ENCODE data around the gene PEPD. TPM values are rescaled to one million over a fixed set of nuclear protein-coding genes. Genes with fewer than 3 reads are reported as not detected.

PEPD gene
- total and polyA plus RNA-seq, 2 donors (not counting 3 experiments of a cell fraction or from before 2014, with no cell fraction given) = 73.7 to 126 TPM

DNA sequence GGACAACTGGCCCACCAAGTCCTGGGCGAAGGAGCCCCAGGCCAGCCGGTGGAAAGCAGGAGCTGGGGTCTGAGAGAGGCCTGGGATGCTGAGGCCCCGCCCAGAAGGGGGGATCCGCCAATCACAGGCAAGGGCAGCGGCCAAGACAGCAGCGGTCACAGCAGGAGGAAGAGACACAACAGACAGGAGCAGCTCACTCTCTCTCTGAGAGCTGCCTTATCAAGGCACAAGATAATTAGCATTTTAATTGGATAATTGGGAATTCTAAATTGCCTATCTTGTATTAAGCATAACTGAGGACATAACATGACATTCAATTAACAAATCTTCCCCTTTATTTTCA, 101.8 kb downstream of the PEPD start:
- Histone ChIP-seq H4K20me1 (replicated peaks; ENCODE audit: control insufficient read depth, extremely low read depth, insufficient read depth, low read length) (no peaks in the 10 kb centered on the region), H3K9ac (replicated peaks; ENCODE audit: extremely low read depth, insufficient read depth, low read length) (no peak overlapping the region), H3K9me3 (replicated peaks; ENCODE audit: control insufficient read depth, insufficient read depth, low read length) (no peaks in the 10 kb centered on the region), H3K9me1 (replicated peaks; ENCODE audit: control insufficient read depth, extremely low read depth, insufficient read depth, low read length) (no peaks in the 10 kb centered on the region), H3K27ac (ENCODE audit: insufficient read depth, low read depth, low read length) (no peak overlapping the region), H3K4me2 (ENCODE audit: insufficient read depth, low read length) (no peak overlapping the region), H3K79me2 (ENCODE audit: control insufficient read depth, insufficient read depth, low read length) (no peaks in the 10 kb centered on the region), H2AFZ (ENCODE audit: low read depth, low read length) (no peak overlapping the region), H3K27me3 (ENCODE audit: control insufficient read depth in 2 of 2, insufficient read depth in 2 of 2, low read length in 2 of 2) (no peaks in the 10 kb centered on the region), H3K4me3 (replicated peaks in 1 of 3; ENCODE audit: insufficient read depth in 1 of 3, low read depth in 1 of 3, low read length in 3 of 3) (no peak overlapping the region), H3K4me1 (ENCODE audit: control insufficient read depth, extremely low read depth, insufficient read depth, low read length) (no peaks in the 10 kb centered on the region), H3K36me3 (ENCODE audit: control insufficient read depth in 2 of 2, extremely low read depth in 1 of 2, insufficient read depth in 2 of 2, low read length in 2 of 2) (no peaks in the 10 kb centered on the region)
- POLR2A ChIA-PET = no interaction called here
- dilution Hi-C loops (cut with MboI; ENCODE audit: extremely low pct_ligation_motif_present, low sequenced_read_pairs) = no loop called here
- CTCF ChIA-PET = interaction anchor here (1.2 to 8.7 kb wide), 4 partner anchors 11 to 358 kb away, joined by 3 to 200 read pairs (median 14); no protein-coding TSS in a partner anchor
- TF ChIP-seq, protein P1, sequence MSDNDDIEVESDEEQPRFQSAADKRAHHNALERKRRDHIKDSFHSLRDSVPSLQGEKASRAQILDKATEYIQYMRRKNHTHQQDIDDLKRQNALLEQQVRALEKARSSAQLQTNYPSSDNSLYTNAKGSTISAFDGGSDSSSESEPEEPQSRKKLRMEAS (IDR thresholded peaks at IDR 0.05; ENCODE audit: insufficient read depth, insufficient read length) = no peak
- TF ChIP-seq JUN (IDR thresholded peaks at IDR 0.05; ENCODE audit: borderline replicate concordance, insufficient read depth, insufficient read length, low read depth) (no peak), EZH2 (IDR thresholded peaks at IDR 0.05; ENCODE audit: borderline replicate concordance, low read depth, low read length, severe bottlenecking) (no peak), POLR2A (IDR thresholded peaks at IDR 0.05; ENCODE audit: low read depth, low read length) (no peak), MYC (IDR thresholded peaks at IDR 0.05; ENCODE audit: low read depth, low read length) (no peak), FOS (IDR thresholded peaks at IDR 0.05; ENCODE audit: borderline replicate concordance, insufficient read depth, low read length) (no peak), POLR2AphosphoS5 (IDR thresholded peaks at IDR 0.05; ENCODE audit: insufficient read depth, low read depth, low read length) (no peak), GATA2 (IDR thresholded peaks at IDR 0.05; ENCODE audit: insufficient read depth, insufficient read length, low read depth, low read length) (no peak)
- TF ChIP-seq, protein P2, sequence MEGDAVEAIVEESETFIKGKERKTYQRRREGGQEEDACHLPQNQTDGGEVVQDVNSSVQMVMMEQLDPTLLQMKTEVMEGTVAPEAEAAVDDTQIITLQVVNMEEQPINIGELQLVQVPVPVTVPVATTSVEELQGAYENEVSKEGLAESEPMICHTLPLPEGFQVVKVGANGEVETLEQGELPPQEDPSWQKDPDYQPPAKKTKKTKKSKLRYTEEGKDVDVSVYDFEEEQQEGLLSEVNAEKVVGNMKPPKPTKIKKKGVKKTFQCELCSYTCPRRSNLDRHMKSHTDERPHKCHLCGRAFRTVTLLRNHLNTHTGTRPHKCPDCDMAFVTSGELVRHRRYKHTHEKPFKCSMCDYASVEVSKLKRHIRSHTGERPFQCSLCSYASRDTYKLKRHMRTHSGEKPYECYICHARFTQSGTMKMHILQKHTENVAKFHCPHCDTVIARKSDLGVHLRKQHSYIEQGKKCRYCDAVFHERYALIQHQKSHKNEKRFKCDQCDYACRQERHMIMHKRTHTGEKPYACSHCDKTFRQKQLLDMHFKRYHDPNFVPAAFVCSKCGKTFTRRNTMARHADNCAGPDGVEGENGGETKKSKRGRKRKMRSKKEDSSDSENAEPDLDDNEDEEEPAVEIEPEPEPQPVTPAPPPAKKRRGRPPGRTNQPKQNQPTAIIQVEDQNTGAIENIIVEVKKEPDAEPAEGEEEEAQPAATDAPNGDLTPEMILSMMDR (IDR thresholded peaks at IDR 0.05; ENCODE audit: extremely low read depth in 1 of 2, insufficient read depth in 1 of 2, low read depth in 1 of 2, low read length in 2 of 2) = no peak
- no TSS peak for BruUV-seq (replicated peaks)
- intact Hi-C loops (cut with micrococcal nuclease) = no loop called here
- FAIRE-seq (no peak), DNase-seq (ENCODE audit: low read depth, low spot score) (no peak)
